ENCODE data around the gene STAMBP. TPM values are rescaled to one million over a fixed set of nuclear protein-coding genes. Genes with fewer than 3 reads are reported as not detected.

STAMBP gene
- total and polyA plus RNA-seq, 9 donors, result 30.2 to 45.7 (median 37.1) TPM

DNA sequence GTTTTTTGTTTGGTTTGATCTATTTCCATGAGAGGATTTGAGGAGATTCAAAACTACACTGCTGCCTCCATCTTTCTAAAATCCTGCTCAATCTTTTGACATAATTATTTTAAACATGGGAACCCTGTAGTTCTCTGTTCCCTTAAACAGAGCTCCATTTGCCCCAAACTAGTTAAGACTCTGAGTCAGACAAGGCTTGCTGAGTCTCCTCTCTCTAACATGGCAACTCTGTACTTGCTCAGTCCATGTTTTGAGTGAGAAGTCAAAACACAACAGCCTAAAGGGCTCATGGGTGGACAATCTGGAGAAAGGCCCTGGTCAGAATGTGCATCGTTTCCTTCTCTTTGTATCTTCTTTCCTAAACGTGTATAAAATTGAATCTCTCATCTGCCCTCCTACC lies 7.1 kb upstream of the STAMBP start:
- Histone ChIP-seq H3K27me3 (ENCODE audit: control insufficient read depth, insufficient read depth, low read length) (peaks cover 2% of the 10 kb centered on the region), H3K4me1 (ENCODE audit: control insufficient read depth, insufficient read depth, low read length) (no peaks in the 10 kb centered on the region), H3K36me3 (ENCODE audit: control insufficient read depth, insufficient read depth, low read length) (no peaks in the 10 kb centered on the region), H3K9me3 (replicated peaks; ENCODE audit: control insufficient read depth, low read depth, low read length) (no peaks in the 10 kb centered on the region), H3K27ac (ENCODE audit: low read length) (no peak overlapping the region), H3K4me3 (ENCODE audit: low read length) (no peak overlapping the region)
- WGBS (ENCODE audit: insufficient coverage), result no CpG with 5 or more reads among the region's 2 CpGs
- no peak for DNase-seq

- no peak for DNase-seq
- H3K4me1 ChIP-seq (ENCODE audit: control insufficient read depth, insufficient read depth, low read length), result no peaks in the 10 kb centered on the region
Observed at GRCh38 chr2:73822276-73822675, 6.5 kb upstream of the STAMBP start.

GRCh38 chr2:73822991-73823390 lies 5.8 kb upstream of the STAMBP start:
- WGBS (ENCODE audit: insufficient coverage), result 45% methylated on average over 1 of the region's 2 CpGs
- H3K9me3 ChIP-seq (replicated peaks; ENCODE audit: control insufficient read depth, low read depth, low read length), result no peaks in the 10 kb centered on the region

More at GRCh38 chr2:73822276-73822675, 6.5 kb upstream of the STAMBP start:
- H3K9me3 ChIP-seq (replicated peaks; ENCODE audit: control insufficient read depth, low read depth, low read length), result no peaks in the 10 kb centered on the region
- H3K4me3 ChIP-seq (ENCODE audit: low read length), result no peak overlapping the region
- WGBS (ENCODE audit: insufficient coverage), result no CpG with 5 or more reads among the region's 1 CpG
- H3K36me3 ChIP-seq (ENCODE audit: control insufficient read depth, insufficient read depth, low read length), result no peaks in the 10 kb centered on the region
- no peak overlapping the region for H3K27ac ChIP-seq (ENCODE audit: low read length)
- peaks cover 2% of the 10 kb centered on the region for H3K27me3 ChIP-seq (ENCODE audit: control insufficient read depth, insufficient read depth, low read length)

DNA sequence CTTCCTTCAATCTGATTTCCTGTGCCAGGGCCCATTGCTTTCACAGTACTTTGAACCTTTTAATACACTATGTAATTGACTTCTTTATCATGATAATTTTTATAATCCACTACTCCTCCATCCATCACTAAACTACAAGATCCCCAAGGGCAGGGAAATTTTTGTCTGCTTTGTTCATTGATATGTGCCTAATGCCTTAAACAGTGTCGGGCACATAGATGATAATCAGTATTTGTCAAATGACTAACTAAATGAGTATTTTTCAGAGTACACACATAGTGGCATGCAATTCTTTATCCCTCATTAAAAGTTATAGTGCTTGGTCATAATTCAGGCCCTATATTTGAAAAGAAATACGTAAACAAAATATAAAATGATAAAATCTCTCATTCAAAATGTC lies 5.3 kb upstream of the STAMBP start:
- WGBS (ENCODE audit: insufficient coverage), result no CpG with 5 or more reads among the region's 2 CpGs
- Histone ChIP-seq H3K4me1 (ENCODE audit: control insufficient read depth, insufficient read depth, low read length) (peaks cover 3% of the 10 kb centered on the region), H3K9me3 (replicated peaks; ENCODE audit: control insufficient read depth, low read depth, low read length) (no peaks in the 10 kb centered on the region), H3K4me3 (ENCODE audit: low read length) (no peak overlapping the region), H3K27me3 (ENCODE audit: control insufficient read depth, insufficient read depth, low read length) (peaks cover 2% of the 10 kb centered on the region), H3K27ac (ENCODE audit: low read length) (no peak overlapping the region), H3K36me3 (ENCODE audit: control insufficient read depth, insufficient read depth, low read length) (no peaks in the 10 kb centered on the region)
- no peak for DNase-seq

More at GRCh38 chr2:73822991-73823390, 5.8 kb upstream of the STAMBP start:
- no peaks in the 10 kb centered on the region for H3K36me3 ChIP-seq (ENCODE audit: control insufficient read depth, insufficient read depth, low read length)
- H3K27ac ChIP-seq (ENCODE audit: low read length), result no peak overlapping the region
- no peak overlapping the region for H3K4me3 ChIP-seq (ENCODE audit: low read length)
- peaks cover 2% of the 10 kb centered on the region for H3K27me3 ChIP-seq (ENCODE audit: control insufficient read depth, insufficient read depth, low read length)
- H3K4me1 ChIP-seq (ENCODE audit: control insufficient read depth, insufficient read depth, low read length), result no peaks in the 10 kb centered on the region
- no peak for DNase-seq

- no CpG with 5 or more reads among the region's 3 CpGs for WGBS (ENCODE audit: insufficient coverage)
- peaks cover 2% of the 10 kb centered on the region for H3K27me3 ChIP-seq (ENCODE audit: control insufficient read depth, insufficient read depth, low read length)
- peaks cover 3% of the 10 kb centered on the region for H3K4me1 ChIP-seq (ENCODE audit: control insufficient read depth, insufficient read depth, low read length)
- peak; percentile 86 for DNase-seq
- H3K4me3 ChIP-seq (ENCODE audit: low read length), result no peak overlapping the region
- H3K27ac ChIP-seq (ENCODE audit: low read length), result no peak overlapping the region
- no peaks in the 10 kb centered on the region for H3K9me3 ChIP-seq (replicated peaks; ENCODE audit: control insufficient read depth, low read depth, low read length)
- H3K36me3 ChIP-seq (ENCODE audit: control insufficient read depth, insufficient read depth, low read length), result no peaks in the 10 kb centered on the region
Observed at GRCh38 chr2:73823916-73824523, 4.7 kb upstream of the STAMBP start.

DNA sequence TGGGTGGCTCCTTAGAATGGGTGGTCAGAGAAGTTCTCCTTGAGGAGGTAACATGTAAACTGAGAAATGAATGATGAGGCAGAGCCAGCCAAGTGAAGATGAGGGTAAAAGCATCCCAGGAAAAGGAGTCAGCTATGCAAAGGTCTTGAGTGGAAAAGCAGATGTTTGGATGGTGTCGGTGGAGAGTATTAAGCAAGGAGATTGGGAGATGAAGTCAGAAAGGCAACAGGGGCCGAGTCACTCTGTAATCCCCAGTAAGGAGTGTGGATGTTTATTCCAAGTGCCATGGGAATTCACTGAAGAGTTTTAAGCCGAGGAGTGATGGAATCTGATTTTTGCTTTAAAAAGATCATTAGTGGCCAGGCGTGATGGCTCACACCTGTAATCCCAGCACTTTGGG lies 3.4 kb upstream of the STAMBP start:
- H3K4me1 ChIP-seq (ENCODE audit: control insufficient read depth, insufficient read depth, low read length), result peaks cover 9% of the 10 kb centered on the region
- no peak overlapping the region for H3K27ac ChIP-seq (ENCODE audit: low read length)
- H3K9me3 ChIP-seq (replicated peaks; ENCODE audit: control insufficient read depth, low read depth, low read length), result no peaks in the 10 kb centered on the region
- no peak for DNase-seq
- 35% methylated on average over 3 of the region's 4 CpGs for WGBS (ENCODE audit: insufficient coverage)
- H3K27me3 ChIP-seq (ENCODE audit: control insufficient read depth, insufficient read depth, low read length), result peaks cover 2% of the 10 kb centered on the region
- no peak overlapping the region for H3K4me3 ChIP-seq (ENCODE audit: low read length)
- no peaks in the 10 kb centered on the region for H3K36me3 ChIP-seq (ENCODE audit: control insufficient read depth, insufficient read depth, low read length)

DNA sequence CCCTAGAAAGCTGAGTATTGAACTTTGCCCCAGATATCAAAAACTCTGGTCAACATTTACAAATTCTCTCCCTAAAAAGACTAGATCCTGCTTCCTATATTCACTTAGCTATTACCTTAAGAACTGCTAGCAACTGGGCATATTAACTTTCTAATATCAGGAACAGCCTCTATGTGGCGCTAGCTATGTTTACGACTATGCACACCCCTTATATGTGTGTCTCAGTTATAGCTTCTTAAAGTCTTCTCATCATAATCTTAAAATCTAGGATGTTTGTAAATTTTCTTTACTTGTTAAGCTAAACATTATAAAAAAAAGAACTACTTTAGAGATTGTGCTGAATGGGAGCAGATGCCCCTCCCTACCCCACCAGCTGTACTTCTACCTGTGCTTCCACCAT lies 1.7 kb upstream of the STAMBP start:
- H3K4me1 ChIP-seq (ENCODE audit: control insufficient read depth, insufficient read depth, low read length), result peaks cover 12% of the 10 kb centered on the region
- peaks cover 8% of the 10 kb centered on the region for H3K36me3 ChIP-seq (ENCODE audit: control insufficient read depth, insufficient read depth, low read length)
- no peaks in the 10 kb centered on the region for H3K9me3 ChIP-seq (replicated peaks; ENCODE audit: control insufficient read depth, low read depth, low read length)
- H3K27ac ChIP-seq (ENCODE audit: low read length), result no peak overlapping the region
- WGBS (ENCODE audit: insufficient coverage), result no CpG with 5 or more reads among the region's 2 CpGs
- DNase-seq, result no peak
- no peak overlapping the region for H3K4me3 ChIP-seq (ENCODE audit: low read length)
- peaks cover 2% of the 10 kb centered on the region for H3K27me3 ChIP-seq (ENCODE audit: control insufficient read depth, insufficient read depth, low read length)

GRCh38 chr2:73827660-73828388 lies 937 bp upstream of the STAMBP start:
- Histone ChIP-seq H3K4me3 (ENCODE audit: low read length) (peak overlapping the region; percentile 84), H3K36me3 (ENCODE audit: control insufficient read depth, insufficient read depth, low read length) (peaks cover 15% of the 10 kb centered on the region), H3K27me3 (ENCODE audit: control insufficient read depth, insufficient read depth, low read length) (peaks cover 2% of the 10 kb centered on the region), H3K9me3 (replicated peaks; ENCODE audit: control insufficient read depth, low read depth, low read length) (no peaks in the 10 kb centered on the region), H3K27ac (ENCODE audit: low read length) (no peak overlapping the region), H3K4me1 (ENCODE audit: control insufficient read depth, insufficient read depth, low read length) (peaks cover 14% of the 10 kb centered on the region)
- no peak for DNase-seq
- WGBS (ENCODE audit: insufficient coverage), result 70% methylated on average over 8 of the region's 9 CpGs

- no peak overlapping the region for H3K27ac ChIP-seq (ENCODE audit: low read length)
- WGBS (ENCODE audit: insufficient coverage), result 35% methylated on average over 2 of the region's 4 CpGs
- no peaks in the 10 kb centered on the region for H3K27me3 ChIP-seq (ENCODE audit: control insufficient read depth, insufficient read depth, low read length)
- peak overlapping the region; percentile 84 for H3K4me3 ChIP-seq (ENCODE audit: low read length)
- no peak for DNase-seq
- H3K9me3 ChIP-seq (replicated peaks; ENCODE audit: control insufficient read depth, low read depth, low read length), result no peaks in the 10 kb centered on the region
- peaks cover 15% of the 10 kb centered on the region for H3K36me3 ChIP-seq (ENCODE audit: control insufficient read depth, insufficient read depth, low read length)
- H3K4me1 ChIP-seq (ENCODE audit: control insufficient read depth, insufficient read depth, low read length), result peaks cover 14% of the 10 kb centered on the region
Observed at GRCh38 chr2:73828389-73828817, 358 bp upstream of the STAMBP start.

- H3K27ac ChIP-seq (ENCODE audit: low read length), result no peak overlapping the region
- peaks cover 27% of the 10 kb centered on the region for H3K36me3 ChIP-seq (ENCODE audit: control insufficient read depth, insufficient read depth, low read length)
- H3K4me1 ChIP-seq (ENCODE audit: control insufficient read depth, insufficient read depth, low read length), result peaks cover 14% of the 10 kb centered on the region
Observed at GRCh38 chr2:73830871-73831401, 2.2 kb downstream of the STAMBP start.

More at GRCh38 chr2:73830871-73831401, 2.2 kb downstream of the STAMBP start:
- H3K4me3 ChIP-seq (ENCODE audit: low read length), result no peak overlapping the region
- no peaks in the 10 kb centered on the region for H3K27me3 ChIP-seq (ENCODE audit: control insufficient read depth, insufficient read depth, low read length)
- WGBS (ENCODE audit: insufficient coverage), result 92% methylated on average over 8 of the region's 11 CpGs
- DNase-seq, result no peak
- H3K9me3 ChIP-seq (replicated peaks; ENCODE audit: control insufficient read depth, low read depth, low read length), result no peaks in the 10 kb centered on the region

Data from muscle of leg (tissue), 11 donors.